Uterus (tissue), 4 donors: ENCODE results near the gene TSPAN9. TPM values are rescaled to one million over a fixed set of nuclear protein-coding genes. Genes with fewer than 3 reads are reported as not detected.
A peak's percentile ranks its signal among the peaks of the same experiment; 100 is the strongest.

Source experiments
- DNase-seq, 2 donors: peaks; one replicate each; pipeline ENCODE4 v3.0.0-alpha.2; 2019 to 2020
- H3K27ac ChIP-seq, 2 donors: fragments of 200-600 bp; sonication (generic); 1 replicate in 1 of 2; 2 replicates in 1 of 2; pipeline ENCODE4 v1.5.1; 2016 to 2018
- H3K27me3 ChIP-seq, 2 donors: fragments of 200-600 bp; sonication (generic); one replicate each; pipeline ENCODE4 v1.5.1; 2018 to 2019; ENCODE audit warnings: control low read depth in 1 of 2
- H3K36me3 ChIP-seq, 2 donors: fragments of 200-600 bp; sonication (generic); one replicate each; pipeline ENCODE4 v1.5.1; 2019; ENCODE audit warnings: control low read depth in 1 of 2
- H3K4me1 ChIP-seq, 2 donors: fragments of 200-600 bp; sonication (generic); one replicate each; pipeline ENCODE4 v1.5.1; 2018 to 2019; ENCODE audit warnings: control low read depth in 1 of 2
- H3K4me3 ChIP-seq, 2 donors: fragments of 200-600 bp; sonication (generic); 1 replicate in 1 of 2; 2 replicates in 1 of 2; pipeline ENCODE4 v1.5.1; 2018 to 2019; ENCODE audit warnings: mild to moderate bottlenecking in 1 of 2
- H3K9me3 ChIP-seq, 2 donors: fragments of 200-600 bp; sonication (generic); one replicate each; pipeline ENCODE4 v1.5.1; 2019; ENCODE audit warnings: control low read depth in 1 of 2
- POLR2A ChIP-seq, 2 donors: fragments of 450-650 bp; IDR thresholded peaks; one replicate each; pipeline ENCODE4 v1.6.1; 2016; ENCODE audit warnings: antibody characterized with exemption in 2 of 2, mild to moderate bottlenecking in 1 of 2, moderate library complexity in 1 of 2
- intact Hi-C: fragments of 100-400 bp; cut with DNase I; formaldehyde crosslinking; loops from one replicate; pipeline ENCODE4 v1.15.1; 2023; ENCODE audit warnings: low total_unique reads
- total RNA-seq, 4 donors: library from RNA; depleted of rRNA in 3 of 4; stranded (reverse); fragments of >200 nt in 3 of 4; gene quantifications; one replicate each; pipeline versions ENCODE4 v1.1.0 to v1.2.4, GENCODE V29; 2014 to 2023
- TF ChIP-seq, protein P1 (sequence below), 4 experiments: fragments of 200-600 bp in 2 of 4; fragments of 450-650 bp in 2 of 4; sonication (generic) in 2 of 4; IDR thresholded peaks; one replicate each; pipeline ENCODE4 v1.5.1; 2016 to 2019; ENCODE audit warnings: antibody characterized with exemption in 4 of 4, mild to moderate bottlenecking in 2 of 4, moderate library complexity in 1 of 4
- donor health status: DM: yes; HTN: yes; CAD: no.

Gene TSPAN9
- total RNA-seq, 4 donors from 2014 or later: 47.9 to 106 (median 65.1) TPM

DNA sequence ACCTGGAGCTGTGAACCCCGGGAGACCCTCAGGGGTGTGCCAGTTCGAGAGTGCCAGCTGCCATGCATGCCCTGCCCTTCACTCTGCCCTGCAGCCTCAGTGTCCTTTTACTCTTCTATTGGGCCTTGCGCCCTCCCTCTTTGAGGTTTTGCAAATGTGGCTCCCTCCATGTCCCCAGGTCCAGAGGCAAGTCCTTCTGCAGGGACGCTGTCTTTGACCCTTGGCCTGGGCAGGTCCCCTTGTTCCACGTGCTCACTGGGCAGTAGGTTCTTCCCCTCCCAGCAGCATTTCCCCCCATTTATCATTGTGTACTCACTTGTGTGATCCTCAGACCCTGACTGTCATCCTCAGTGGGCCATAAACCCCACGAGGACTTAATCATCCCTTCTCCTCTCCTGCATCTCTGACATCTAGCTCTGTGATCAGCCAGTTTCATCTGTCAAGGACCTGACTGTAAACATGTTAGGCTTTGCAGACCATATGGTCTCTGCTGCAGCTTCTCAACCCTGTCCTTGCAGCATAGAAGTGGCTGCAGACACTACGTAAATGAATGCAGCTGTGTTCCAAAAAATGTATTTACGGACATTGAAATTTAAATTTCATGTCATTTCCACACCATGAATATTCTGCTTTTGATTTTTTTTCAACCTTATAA lies 36.6 kb downstream of the TSPAN9 start:
- no peak for DNase-seq
- no peak overlapping the region for H3K27ac ChIP-seq
- intact Hi-C loops: no loop called here
- no peaks in the 10 kb centered on the region for H3K9me3 ChIP-seq
- TF ChIP-seq, protein P1, sequence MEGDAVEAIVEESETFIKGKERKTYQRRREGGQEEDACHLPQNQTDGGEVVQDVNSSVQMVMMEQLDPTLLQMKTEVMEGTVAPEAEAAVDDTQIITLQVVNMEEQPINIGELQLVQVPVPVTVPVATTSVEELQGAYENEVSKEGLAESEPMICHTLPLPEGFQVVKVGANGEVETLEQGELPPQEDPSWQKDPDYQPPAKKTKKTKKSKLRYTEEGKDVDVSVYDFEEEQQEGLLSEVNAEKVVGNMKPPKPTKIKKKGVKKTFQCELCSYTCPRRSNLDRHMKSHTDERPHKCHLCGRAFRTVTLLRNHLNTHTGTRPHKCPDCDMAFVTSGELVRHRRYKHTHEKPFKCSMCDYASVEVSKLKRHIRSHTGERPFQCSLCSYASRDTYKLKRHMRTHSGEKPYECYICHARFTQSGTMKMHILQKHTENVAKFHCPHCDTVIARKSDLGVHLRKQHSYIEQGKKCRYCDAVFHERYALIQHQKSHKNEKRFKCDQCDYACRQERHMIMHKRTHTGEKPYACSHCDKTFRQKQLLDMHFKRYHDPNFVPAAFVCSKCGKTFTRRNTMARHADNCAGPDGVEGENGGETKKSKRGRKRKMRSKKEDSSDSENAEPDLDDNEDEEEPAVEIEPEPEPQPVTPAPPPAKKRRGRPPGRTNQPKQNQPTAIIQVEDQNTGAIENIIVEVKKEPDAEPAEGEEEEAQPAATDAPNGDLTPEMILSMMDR (IDR thresholded peaks at IDR 0.05): no peak
- no peak for TF ChIP-seq POLR2A (IDR thresholded peaks at IDR 0.05)
- no peak overlapping the region for H3K4me3 ChIP-seq
- H3K4me1 ChIP-seq: peaks cover 0 to 7% of the 10 kb centered on the region in 2 donors
- no peaks in the 10 kb centered on the region for H3K36me3 ChIP-seq
- no peaks in the 10 kb centered on the region for H3K27me3 ChIP-seq

DNA sequence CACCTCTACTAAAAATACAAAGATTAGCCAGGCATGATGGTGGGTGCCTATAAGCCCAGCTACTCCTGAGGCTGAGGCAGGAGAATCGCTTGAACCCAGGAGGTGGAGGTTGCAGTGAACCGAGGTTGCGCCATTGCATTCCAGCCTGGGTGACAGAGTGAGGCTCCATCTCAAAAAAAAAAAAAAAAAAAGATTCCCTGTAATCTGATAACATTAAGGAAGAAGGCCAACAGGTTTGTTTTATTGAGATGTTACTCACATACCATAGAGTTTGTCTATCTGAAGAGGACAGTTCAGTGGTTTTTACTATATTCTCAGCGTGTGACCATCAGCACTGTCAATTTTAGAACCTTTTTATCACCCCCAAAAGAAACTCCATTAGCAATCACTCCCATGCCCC lies 37.5 kb downstream of the TSPAN9 start:
- Histone ChIP-seq H3K36me3 (no peaks in the 10 kb centered on the region), H3K27ac (no peak overlapping the region), H3K27me3 (no peaks in the 10 kb centered on the region), H3K4me1 (peaks cover 0 to 16% of the 10 kb centered on the region in 2 donors), H3K4me3 (no peak overlapping the region), H3K9me3 (no peaks in the 10 kb centered on the region)
- intact Hi-C loops: no loop called here
- TF ChIP-seq, protein P1 (IDR thresholded peaks at IDR 0.05): no peak
- TF ChIP-seq POLR2A (IDR thresholded peaks at IDR 0.05): no peak
- DNase-seq: no peak

DNA sequence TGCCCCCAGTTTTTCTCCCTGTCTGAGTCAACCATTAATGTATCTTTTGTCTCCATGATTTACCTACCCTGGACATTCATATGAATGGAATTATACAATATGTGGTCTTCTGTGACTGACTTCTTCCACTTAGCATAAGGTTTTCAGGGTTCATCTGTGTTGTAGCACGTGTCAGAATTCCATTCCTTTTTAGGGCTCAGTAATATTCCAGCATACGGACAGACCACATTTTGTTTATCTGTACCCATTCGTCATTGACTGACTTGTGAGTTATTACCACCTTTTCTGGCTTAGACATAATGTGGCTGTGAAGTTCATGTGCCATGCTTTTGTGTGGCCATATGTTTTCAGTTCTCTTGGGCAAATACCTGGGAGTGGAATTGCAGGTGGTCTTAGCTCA lies 37.9 kb downstream of the TSPAN9 start:
- no peak overlapping the region for H3K4me3 ChIP-seq
- no peak overlapping the region for H3K27ac ChIP-seq
- no peaks in the 10 kb centered on the region for H3K36me3 ChIP-seq
- no peaks in the 10 kb centered on the region for H3K9me3 ChIP-seq
- TF ChIP-seq, protein P1 (IDR thresholded peaks at IDR 0.05): no peak
- TF ChIP-seq POLR2A (IDR thresholded peaks at IDR 0.05): no peak
- no peaks in the 10 kb centered on the region for H3K27me3 ChIP-seq
- no peak for DNase-seq
- intact Hi-C loops: no loop called here
- peaks cover 0 to 17% of the 10 kb centered on the region in 2 donors for H3K4me1 ChIP-seq

DNA sequence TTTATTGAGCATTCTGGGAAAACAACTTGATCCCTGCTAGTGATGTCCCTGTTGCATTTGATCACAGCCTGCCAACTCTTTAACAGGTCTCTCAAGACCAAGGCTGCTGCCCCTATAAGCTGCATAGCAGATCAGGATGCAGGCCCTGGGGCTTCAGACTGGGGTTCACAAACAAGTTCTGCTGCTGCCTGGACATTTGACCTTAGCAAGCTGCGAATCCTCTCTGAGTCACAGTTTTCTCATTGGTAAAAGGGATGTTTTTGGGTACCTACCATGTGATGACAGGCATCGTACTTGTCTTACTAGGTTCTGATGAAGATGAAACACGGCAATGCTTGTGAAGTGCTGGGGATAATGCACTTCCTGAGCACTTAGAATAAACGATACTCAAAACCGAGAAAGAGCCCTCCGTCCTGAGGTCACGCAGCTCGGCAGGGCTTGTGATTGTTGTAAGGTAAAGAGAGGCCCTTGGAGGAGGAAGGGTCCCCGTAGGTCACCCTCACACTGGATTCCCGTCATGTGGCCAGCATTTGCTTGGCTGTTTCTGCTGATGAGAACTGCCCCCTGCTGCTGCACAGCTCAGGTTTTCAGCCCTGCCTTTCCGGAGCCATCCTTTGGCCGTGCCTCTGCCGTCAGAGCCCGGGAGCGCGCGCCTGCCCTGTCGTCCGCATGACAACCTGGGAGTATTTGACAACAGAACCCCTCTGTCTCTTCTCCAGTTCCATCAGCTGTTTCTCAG lies 39.1 kb downstream of the TSPAN9 start:
- DNase-seq: no peak
- H3K36me3 ChIP-seq: no peaks in the 10 kb centered on the region
- no peaks in the 10 kb centered on the region for H3K9me3 ChIP-seq
- no peak overlapping the region for H3K4me3 ChIP-seq
- no peaks in the 10 kb centered on the region for H3K27me3 ChIP-seq
- intact Hi-C loops: no loop called here
- peaks cover 0 to 21% of the 10 kb centered on the region in 2 donors for H3K4me1 ChIP-seq
- TF ChIP-seq, protein P1 (IDR thresholded peaks at IDR 0.05): no peak
- no peak for TF ChIP-seq POLR2A (IDR thresholded peaks at IDR 0.05)
- peak overlapping the region; percentile 60 to 71 for H3K27ac ChIP-seq

DNA sequence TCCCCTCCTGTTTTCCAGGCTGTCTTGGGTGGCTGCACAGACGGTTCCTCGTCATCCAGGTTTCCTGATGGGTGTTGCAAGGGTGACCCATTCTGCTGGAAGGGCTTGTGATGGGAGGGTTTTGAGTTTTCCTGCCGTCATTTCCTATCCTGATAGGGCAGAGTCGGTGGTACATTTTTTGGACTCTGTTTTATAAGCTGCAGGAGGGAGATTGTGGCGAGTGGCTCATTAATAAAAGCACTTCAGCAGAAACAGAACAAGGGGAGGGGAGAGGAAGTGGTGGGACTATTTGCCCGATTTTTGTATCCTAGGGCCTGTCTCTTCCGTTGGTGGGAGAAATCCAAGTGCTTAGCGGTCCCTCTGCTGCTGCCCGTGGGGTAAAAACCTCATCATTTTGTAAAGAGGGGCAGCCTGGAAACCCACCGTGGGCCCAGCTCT lies 40.0 kb downstream of the TSPAN9 start:
- DNase-seq: peak in 1 of 2 donors; percentile 56
- no peaks in the 10 kb centered on the region for H3K9me3 ChIP-seq
- peak overlapping the region; percentile 60 to 71 for H3K27ac ChIP-seq
- no peaks in the 10 kb centered on the region for H3K27me3 ChIP-seq
- intact Hi-C loops: no loop called here
- TF ChIP-seq, protein P1 (IDR thresholded peaks at IDR 0.05): no peak
- TF ChIP-seq POLR2A (IDR thresholded peaks at IDR 0.05): no peak
- H3K4me1 ChIP-seq: peaks cover 0 to 21% of the 10 kb centered on the region in 2 donors
- no peaks in the 10 kb centered on the region for H3K36me3 ChIP-seq
- no peak overlapping the region for H3K4me3 ChIP-seq
